SIG-M5 (cell line): ENCODE data around the gene MMEL1.

Source experiments
- DNase-seq: peaks from one replicate; lab custom pipeline; 2025; lab: John Stamatoyannopoulos, UW

MMEL1 gene

GRCh38 chr1:2544093-2544874 lies 88.5 kb downstream of the MMEL1 start:
- no peak for DNase-seq

- no peak for DNase-seq
Measured at GRCh38 chr1:2543543-2544092, 89.2 kb downstream of the MMEL1 start.

- DNase-seq = no peak
Measured at GRCh38 chr1:2542246-2542915, 90.4 kb downstream of the MMEL1 start.

GRCh38 chr1:2541619-2542245 lies 91.1 kb downstream of the MMEL1 start:
- no peak for DNase-seq

GRCh38 chr1:2540816-2541492 lies 91.9 kb downstream of the MMEL1 start:
- no peak for DNase-seq
